ENCODE results near the gene VSIG2.

VSIG2 gene

GRCh38 chr11:124748100-124748418, 4.0 kb downstream of the VSIG2 start:
- DNase-seq, result no peak

GRCh38 chr11:124747406-124748099, 4.5 kb downstream of the VSIG2 start:
- DNase-seq, result no peak

GRCh38 chr11:124746621-124747243, 5.3 kb downstream of the VSIG2 start:
- DNase-seq, result peak; percentile 28

- DNase-seq, result no peak
Measured at GRCh38 chr11:124745835-124746620, 6.0 kb downstream of the VSIG2 start.

- no peak for DNase-seq
Measured at GRCh38 chr11:124745270-124745834, 6.7 kb downstream of the VSIG2 start.

- no peak for DNase-seq
Measured at GRCh38 chr11:124743050-124743449, 9.0 kb downstream of the VSIG2 start.

- no peak for DNase-seq
Measured at GRCh38 chr11:124742555-124742954, 9.5 kb downstream of the VSIG2 start.

- no peak for DNase-seq
Measured at GRCh38 chr11:124740277-124740882, 11.7 kb downstream of the VSIG2 start.

- DNase-seq, result peak; percentile 86
Measured at GRCh38 chr11:124739479-124740276, 12.4 kb downstream of the VSIG2 start, which contains the start of gene NRGN. TSS of gene NRGN (plus strand) at chr11:124739942. CDS start at chr11:124740085, 143 bp downstream.

GRCh38 chr11:124738713-124739478, 13.2 kb downstream of the VSIG2 start:
- DNase-seq, result no peak

GRCh38 chr11:124737638-124738305, 14.3 kb downstream of the VSIG2 start:
- DNase-seq, result no peak

- no peak for DNase-seq
Measured at GRCh38 chr11:124736736-124737135, 15.3 kb downstream of the VSIG2 start.

- no peak for DNase-seq
Measured at GRCh38 chr11:124732230-124732629, 19.8 kb downstream of the VSIG2 start.

GRCh38 chr11:124729571-124729970, 22.5 kb downstream of the VSIG2 start:
- no peak for DNase-seq

- DNase-seq, result no peak
Measured at GRCh38 chr11:124728134-124728533, 23.9 kb downstream of the VSIG2 start.

- no peak for DNase-seq
Measured at GRCh38 chr11:124727474-124727873, 24.6 kb downstream of the VSIG2 start.

- no peak for DNase-seq
Measured at GRCh38 chr11:124725719-124726105, 26.3 kb downstream of the VSIG2 start.

- DNase-seq, result no peak
Measured at GRCh38 chr11:124724979-124725718, 26.9 kb downstream of the VSIG2 start.

- DNase-seq, result no peak
Measured at GRCh38 chr11:124722176-124722575, 29.9 kb downstream of the VSIG2 start.

- no peak for DNase-seq
Measured at GRCh38 chr11:124719534-124719933, 32.5 kb downstream of the VSIG2 start.
